ENCODE data around the gene CCL21. TPM values are rescaled to one million over a fixed set of nuclear protein-coding genes. Genes with fewer than 3 reads are reported as not detected.

The CCL21 gene
- total RNA-seq, 1 donor from 2014 or later, result 138 TPM

- Histone ChIP-seq H3K27ac (peak overlapping the region; percentile 77), H3K36me3 (no peaks in the 10 kb centered on the region), H3K9me3 (no peaks in the 10 kb centered on the region), H3K27me3 (ENCODE audit: low read depth) (no peaks in the 10 kb centered on the region), H3K4me3 (peak overlapping the region; percentile 82), H3K4me1 (peaks cover 7% of the 10 kb centered on the region)
- ATAC-seq (peak; percentile 95 to 96), DNase-seq (peak; percentile 87)
- intact Hi-C loops (cut with DNase I), result no loop called here
- peak; percentile 100 for TF ChIP-seq CTCF (IDR thresholded peaks at IDR 0.05)
These were observed 7.9 kb downstream of the CCL21 start for GRCh38 chr9:34701769-34702736.

DNA sequence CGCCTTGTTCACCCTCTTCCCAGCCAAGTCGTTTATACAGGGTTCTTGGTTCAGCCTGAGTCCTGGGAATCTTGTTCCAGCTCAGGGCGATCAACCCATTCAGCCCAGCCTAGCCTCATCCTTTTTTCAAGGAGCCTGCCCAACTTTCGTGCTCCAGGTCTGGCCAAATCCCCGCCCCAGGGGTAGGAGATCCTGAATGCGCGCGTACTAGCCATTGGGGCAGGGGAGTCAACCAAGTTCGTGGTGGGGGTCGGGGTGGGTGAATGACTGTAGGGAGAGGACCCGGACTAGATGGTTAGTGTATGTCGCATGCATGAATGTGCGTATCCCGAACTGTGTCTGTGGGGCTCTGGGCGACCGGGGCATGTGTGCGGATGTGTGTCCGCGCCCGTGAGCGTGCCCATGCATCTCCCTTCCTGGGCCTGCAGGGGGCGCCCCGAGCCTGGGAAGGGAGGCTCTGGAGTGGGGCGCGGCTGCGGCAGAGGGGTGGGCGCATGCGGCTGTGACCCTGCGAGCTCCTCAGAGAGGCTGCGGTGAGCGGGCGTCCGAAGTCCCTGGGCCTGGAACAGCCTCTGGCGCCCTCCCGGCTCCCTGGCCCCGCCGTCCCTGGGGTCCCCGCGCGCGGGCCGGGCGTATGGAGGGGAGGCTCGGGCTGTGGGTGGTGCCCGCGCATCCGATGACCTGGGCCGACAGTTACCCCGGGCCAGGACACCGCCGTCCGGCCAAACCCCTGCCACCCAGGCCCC lies 8.7 kb downstream of the CCL21 start:
- DNase-seq, result peak; percentile 79
- Histone ChIP-seq H3K4me1 (peaks cover 7% of the 10 kb centered on the region), H3K36me3 (no peaks in the 10 kb centered on the region), H3K27me3 (ENCODE audit: low read depth) (no peaks in the 10 kb centered on the region), H3K9me3 (no peaks in the 10 kb centered on the region), H3K27ac (peak overlapping the region; percentile 77), H3K4me3 (peak overlapping the region; percentile 82)
- intact Hi-C loops (cut with DNase I), result no loop called here
- ATAC-seq, result peak; percentile 95 to 97
- peak; percentile 95 for TF ChIP-seq CTCF (IDR thresholded peaks at IDR 0.05)

GRCh38 chr9:34694811-34695210 lies 15.1 kb downstream of the CCL21 start:
- no peaks in the 10 kb centered on the region for H3K27me3 ChIP-seq (ENCODE audit: low read depth)
- H3K36me3 ChIP-seq, result no peaks in the 10 kb centered on the region
- peaks cover 5% of the 10 kb centered on the region for H3K4me1 ChIP-seq
- DNase-seq (no peak), ATAC-seq (no peak)
- no peaks in the 10 kb centered on the region for H3K9me3 ChIP-seq
- H3K4me3 ChIP-seq, result no peak overlapping the region
- intact Hi-C loops (cut with DNase I), result no loop called here
- H3K27ac ChIP-seq, result no peak overlapping the region
- TF ChIP-seq CTCF (IDR thresholded peaks at IDR 0.05), result no peak

- Histone ChIP-seq H3K4me3 (no peak overlapping the region), H3K27ac (no peak overlapping the region), H3K36me3 (no peaks in the 10 kb centered on the region), H3K9me3 (no peaks in the 10 kb centered on the region), H3K27me3 (ENCODE audit: low read depth) (no peaks in the 10 kb centered on the region), H3K4me1 (peaks cover 5% of the 10 kb centered on the region)
- no peak for TF ChIP-seq CTCF (IDR thresholded peaks at IDR 0.05)
- no peak for DNase-seq
- no peak for ATAC-seq
- intact Hi-C loops (cut with DNase I), result no loop called here
These were observed 16.4 kb downstream of the CCL21 start for GRCh38 chr9:34693560-34693959.

GRCh38 chr9:34691936-34692315 lies 18.0 kb downstream of the CCL21 start:
- intact Hi-C loops (cut with DNase I), result no loop called here
- Histone ChIP-seq H3K27me3 (ENCODE audit: low read depth) (no peaks in the 10 kb centered on the region), H3K4me1 (peaks cover 5% of the 10 kb centered on the region), H3K36me3 (no peaks in the 10 kb centered on the region), H3K27ac (no peak overlapping the region), H3K9me3 (no peaks in the 10 kb centered on the region), H3K4me3 (no peak overlapping the region)
- TF ChIP-seq CTCF (IDR thresholded peaks at IDR 0.05), result no peak
- ATAC-seq (no peak), DNase-seq (no peak)
